Stimulated activated CD8-positive, alpha-beta memory T cell treated with anti-CD3 and anti-CD28 coated beads, Interleukin-4, amount 100 ng/mL, for 4 hours (primary cell): ENCODE data around the gene USP49.

Experiments used
- DNase-seq, 2 donors: peaks; one replicate each; pipeline ENCODE4 v3.0.0-alpha.2; 2020; ENCODE audit warnings: low read depth in 2 of 2, low spot score in 1 of 2

USP49 gene

DNA sequence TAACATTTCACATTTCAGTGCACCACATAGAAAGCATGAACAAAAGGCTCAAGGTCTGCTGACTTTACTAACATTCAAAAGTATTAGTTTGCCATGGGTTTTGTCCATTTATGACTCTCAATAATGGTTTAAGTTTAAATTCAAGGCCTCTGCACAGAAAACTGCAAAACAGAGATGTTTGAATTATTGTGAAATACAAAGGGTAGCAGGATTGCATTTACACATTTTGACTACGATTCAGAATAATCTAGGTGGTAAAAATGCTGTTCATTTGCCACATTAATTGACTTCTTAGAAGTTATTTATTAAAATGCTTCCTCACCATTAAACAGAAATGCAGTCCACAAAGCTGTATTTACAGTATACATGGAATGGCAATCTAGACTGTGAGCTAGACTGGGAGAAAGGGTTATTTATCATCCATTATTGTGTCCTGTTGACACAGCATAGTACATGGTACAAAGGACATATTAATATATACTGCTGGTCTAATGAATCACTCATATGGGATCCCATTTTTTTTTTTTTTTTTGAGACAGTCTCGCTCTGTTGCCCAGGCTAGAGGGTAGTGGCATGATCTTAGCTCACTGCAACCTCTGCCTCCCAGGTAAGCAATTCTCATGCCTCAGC, 18.0 kb downstream of the USP49 start:
- DNase-seq, result no peak

DNA sequence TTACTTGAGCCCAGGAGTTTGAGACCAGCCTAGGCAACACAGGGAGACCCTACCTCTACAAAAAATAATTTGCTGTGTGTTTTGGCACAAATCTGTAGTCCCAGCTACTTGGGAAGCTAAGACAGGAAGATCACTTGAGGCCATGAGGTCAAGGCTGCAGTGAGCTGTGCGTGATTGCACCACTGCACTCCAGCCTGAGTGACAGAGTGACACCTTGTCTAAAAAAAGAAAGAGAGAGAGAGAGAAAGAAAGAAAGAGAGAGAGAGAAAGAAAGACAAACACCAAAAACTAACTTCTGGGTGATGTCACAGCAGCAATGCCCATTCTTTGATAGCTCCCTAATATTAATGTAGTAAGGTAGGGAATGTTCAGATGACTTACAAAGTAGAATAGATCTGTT, 20.4 kb downstream of the USP49 start:
- DNase-seq, result no peak

GRCh38 chr6:41872147-41872546, 23.0 kb downstream of the USP49 start:
- no peak for DNase-seq

DNA sequence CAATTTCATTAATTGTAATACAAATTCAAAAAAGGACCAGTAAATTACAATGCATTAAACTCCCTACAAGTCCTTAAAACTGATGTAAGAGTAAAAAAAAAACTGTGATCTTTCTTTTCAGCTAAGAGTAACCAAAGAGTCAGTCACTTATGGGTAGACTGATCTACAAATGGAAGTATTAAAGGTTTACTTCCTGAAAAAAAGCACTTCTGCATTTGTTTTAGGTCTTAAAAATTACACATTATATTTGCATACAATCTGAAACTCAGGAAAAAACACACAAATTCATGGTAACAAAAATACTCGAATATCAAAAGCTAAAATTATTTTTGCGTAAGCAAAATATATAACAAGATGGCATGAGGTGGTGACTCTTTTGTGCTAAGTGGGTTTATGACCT, 23.5 kb downstream of the USP49 start:
- DNase-seq, result no peak

- DNase-seq, result no peak
Observed at GRCh38 chr6:41859356-41859755, 35.8 kb downstream of the USP49 start.

GRCh38 chr6:41858703-41859102, 36.5 kb downstream of the USP49 start:
- no peak for DNase-seq

GRCh38 chr6:41850861-41851260, 44.3 kb downstream of the USP49 start:
- DNase-seq, result no peak

DNA sequence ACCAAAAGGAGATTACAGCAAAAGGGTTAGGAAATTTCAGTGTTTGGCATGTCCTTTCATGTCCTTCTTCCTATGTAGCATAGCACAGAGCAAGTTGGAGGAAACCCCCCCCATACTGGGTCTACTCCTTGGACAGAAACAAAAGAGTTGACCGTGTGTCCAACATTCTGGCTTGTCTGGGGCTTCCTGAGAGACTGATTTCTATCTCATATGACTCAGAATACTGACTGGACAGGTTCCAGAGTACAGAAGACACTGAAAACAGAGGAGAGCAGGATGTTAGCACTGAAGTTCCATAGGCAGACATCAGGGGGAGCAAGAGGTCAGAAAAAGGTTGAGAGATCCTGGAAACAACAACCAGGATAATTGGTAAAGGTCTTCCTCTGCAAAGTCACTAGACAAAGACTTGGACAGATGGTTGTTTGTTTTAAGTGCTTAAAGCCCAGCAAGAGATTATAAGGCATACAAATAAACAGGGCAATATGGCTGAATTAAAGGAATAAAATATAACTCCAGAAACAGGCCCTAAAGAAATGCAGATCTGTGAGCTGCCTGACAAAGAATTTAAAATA, 48.4 kb downstream of the USP49 start:
- DNase-seq, result no peak

- DNase-seq, result no peak
Observed at GRCh38 chr6:41843178-41843577, 52.0 kb downstream of the USP49 start.

DNA sequence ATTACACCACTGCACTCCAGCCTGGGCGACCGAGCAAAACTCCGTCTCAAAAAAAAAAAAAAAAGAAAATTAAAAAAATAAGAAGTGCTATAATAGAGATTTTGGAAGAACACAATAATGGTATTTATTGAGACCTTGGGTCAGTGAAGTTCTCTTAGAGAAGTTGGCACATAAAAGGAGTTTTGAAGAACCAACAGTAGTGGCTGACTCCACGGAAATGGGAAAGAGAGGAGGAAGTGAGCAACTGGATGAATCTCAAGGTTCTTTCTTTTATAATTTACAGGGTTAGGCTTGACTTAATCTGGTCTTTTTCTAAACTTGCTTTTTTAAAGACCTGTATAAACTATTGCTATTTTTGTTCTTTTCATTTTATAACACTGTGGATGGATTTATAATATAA, 54.8 kb downstream of the USP49 start:
- no peak for DNase-seq

DNA sequence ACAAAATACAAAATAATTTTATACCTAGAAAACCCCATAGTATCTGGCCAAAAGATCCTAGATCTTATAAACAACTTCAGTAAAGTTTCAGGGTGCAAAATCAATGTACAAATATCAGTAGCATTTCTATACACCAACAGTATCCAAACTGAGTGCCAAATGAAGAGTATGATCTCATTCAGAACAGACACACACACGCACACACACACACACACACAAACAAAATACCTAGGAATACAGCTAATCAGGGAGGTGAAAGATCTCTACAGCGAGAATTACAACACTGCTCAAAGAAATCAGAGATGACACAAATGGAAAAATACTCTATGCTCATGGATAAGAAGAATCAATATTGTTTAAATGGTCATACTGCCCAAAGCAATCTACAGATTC, 58.5 kb downstream of the USP49 start:
- no peak for DNase-seq

GRCh38 chr6:41836022-41836659, 59.0 kb downstream of the USP49 start:
- DNase-seq, result no peak

DNA sequence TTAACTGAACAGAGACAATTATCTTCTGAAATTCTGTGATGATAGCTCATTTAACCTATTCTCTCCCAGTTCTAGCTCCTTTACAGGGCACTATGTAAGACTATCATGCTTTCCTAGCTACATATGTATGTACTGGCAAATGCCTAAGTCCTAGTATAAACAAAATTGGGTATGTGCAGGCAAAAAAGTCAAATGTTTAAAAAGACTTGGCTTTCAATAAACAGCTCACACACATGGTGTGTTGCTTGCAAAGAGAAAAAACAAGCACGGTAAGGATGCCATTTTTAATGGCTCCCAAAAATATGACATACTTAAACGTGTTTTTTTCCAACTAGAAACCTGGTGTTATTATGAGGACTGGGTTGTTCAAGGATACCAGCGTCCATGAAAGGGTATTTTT, 62.9 kb downstream of the USP49 start:
- no peak for DNase-seq

GRCh38 chr6:41826343-41827022, 68.7 kb downstream of the USP49 start:
- DNase-seq, result no peak

GRCh38 chr6:41824571-41825569, 70.3 kb downstream of the USP49 start:
- no peak for DNase-seq

DNA sequence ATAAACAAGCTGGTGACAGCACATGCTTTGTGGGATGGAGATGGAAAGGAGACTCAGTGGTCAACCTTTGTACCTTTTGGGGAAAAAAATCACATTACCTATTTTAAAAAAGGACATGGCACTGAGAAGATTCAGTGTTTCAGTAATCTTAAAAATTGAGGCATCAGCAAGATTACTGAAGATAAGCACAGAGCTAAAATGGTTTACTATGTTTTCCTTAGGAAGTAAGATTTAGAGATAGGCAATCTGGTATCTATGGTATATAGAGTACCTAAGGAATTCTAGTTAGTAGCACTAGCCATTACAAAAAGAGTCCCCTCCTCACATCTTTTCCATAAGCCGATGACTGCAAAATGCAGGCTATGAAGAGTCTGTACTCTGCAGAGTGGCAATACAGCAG, 72.0 kb downstream of the USP49 start:
- DNase-seq, result no peak

DNA sequence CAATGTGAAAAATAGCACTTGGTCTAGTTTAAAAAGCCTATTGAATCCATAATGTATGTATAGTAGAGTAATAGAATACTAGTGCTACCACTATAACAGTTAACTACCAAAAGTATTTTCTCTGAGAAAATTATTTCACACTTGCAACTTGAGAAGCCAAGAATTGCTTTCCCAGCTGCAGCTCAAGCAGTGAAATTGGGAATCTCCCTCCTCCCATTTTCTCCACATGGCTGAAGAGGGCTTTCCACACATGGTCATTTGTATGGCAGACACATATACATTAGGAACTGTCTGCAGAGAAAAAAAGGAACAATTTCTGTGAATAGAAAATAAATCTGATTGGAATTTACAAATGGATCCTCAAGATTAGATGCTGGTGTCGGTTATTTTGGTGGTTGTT, 73.2 kb downstream of the USP49 start:
- DNase-seq, result no peak

GRCh38 chr6:41821266-41821665, 73.9 kb downstream of the USP49 start:
- no peak for DNase-seq

DNA sequence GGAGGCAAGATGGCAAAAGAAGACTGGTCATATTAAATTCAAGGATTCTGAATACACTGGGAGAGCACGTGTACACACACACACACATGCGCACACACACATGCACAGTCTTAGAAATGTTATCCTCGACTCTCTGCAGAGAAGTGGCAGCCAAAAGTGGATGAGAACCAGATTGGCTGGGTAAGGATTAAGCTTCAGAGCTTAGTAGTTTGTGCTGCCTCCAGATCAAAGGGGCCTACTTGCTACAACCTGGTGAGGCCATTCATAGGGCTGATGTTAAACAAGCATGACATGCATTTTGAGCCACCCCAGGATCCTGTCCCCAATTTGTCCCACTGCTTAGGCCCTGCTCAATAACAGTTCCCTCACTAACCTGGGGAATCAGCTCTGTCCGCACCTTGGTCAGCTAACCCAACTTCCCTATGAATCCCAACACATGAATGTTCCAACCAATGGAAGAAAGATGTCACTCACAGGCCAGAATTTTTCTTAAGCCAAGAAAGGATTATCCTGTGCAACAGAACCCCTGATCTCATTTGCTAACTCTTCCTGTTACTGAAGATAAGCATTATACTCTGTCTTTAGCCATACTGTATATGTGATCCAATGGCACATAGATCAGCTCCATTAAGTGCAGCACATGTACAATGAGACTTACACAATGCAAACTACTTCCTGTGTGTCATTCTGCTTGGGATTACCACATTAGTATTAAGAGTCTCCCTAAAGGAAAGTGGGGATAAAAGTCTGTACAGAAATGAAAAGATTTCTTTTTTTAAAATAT, 76.7 kb downstream of the USP49 start:
- no peak for DNase-seq

DNA sequence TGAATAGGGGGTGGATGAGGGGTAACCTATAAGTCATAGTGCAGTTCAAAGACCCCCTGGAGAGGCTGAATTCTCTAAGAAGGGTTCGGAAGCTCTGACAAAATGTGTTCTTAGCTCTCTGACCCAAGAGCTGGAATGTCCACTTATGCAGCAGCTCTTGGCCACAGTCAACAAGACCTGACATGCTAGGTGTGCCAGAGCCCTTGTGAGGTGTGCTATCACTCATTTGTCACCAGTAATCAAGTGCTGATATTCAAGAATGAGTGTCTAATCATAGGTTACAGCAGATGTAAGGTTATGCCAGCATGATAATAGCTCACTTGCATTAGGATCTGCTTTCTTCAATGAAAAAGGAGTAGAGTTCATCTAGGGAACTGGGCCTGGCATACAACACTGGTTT, 79.6 kb downstream of the USP49 start:
- no peak for DNase-seq
